ENCODE results near the gene LEAP2. TPM values are rescaled to one million over a fixed set of nuclear protein-coding genes. Genes with fewer than 3 reads are reported as not detected.

Gene LEAP2
- total RNA-seq, 2 donors from 2014 or later, result 0.32 to 1.4 TPM

DNA sequence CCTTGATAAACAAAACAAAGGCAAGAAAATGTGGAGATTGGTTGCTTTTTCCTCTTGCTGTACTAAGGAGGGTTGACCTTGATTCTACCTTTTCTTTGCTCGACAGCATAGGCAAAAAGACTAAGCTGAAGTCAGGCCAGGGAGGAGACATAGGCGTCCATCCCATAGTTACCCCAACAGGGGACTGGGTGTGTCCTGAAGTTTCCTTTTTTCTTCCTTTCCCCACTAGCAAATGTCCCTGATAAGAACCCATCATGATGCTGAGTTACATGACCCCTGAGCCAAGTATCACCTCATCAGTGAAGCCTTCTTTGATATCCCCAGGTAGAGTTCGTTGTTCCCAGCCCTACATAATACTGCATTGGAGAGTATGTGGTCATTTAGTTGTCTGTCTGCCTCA lies 33.2 kb upstream of the LEAP2 start:
- Histone ChIP-seq H3K9me3 (no peaks in the 10 kb centered on the region), H3K4me3 (no peak overlapping the region), H3K36me3 (no peaks in the 10 kb centered on the region), H3K27me3 (replicated peaks; ENCODE audit: insufficient read depth) (no peaks in the 10 kb centered on the region), H3K27ac (peak overlapping the region; percentile 91 to 98), H3K4me1 (replicated peaks) (peaks cover 9% of the 10 kb centered on the region)
- DNase-seq (ENCODE audit: low spot score), result no peak
- 47% methylated on average over 3 of the region's 3 CpGs for WGBS
- TF ChIP-seq POLR2A (IDR thresholded peaks at IDR 0.05), result no peak
- TF ChIP-seq, protein P1, sequence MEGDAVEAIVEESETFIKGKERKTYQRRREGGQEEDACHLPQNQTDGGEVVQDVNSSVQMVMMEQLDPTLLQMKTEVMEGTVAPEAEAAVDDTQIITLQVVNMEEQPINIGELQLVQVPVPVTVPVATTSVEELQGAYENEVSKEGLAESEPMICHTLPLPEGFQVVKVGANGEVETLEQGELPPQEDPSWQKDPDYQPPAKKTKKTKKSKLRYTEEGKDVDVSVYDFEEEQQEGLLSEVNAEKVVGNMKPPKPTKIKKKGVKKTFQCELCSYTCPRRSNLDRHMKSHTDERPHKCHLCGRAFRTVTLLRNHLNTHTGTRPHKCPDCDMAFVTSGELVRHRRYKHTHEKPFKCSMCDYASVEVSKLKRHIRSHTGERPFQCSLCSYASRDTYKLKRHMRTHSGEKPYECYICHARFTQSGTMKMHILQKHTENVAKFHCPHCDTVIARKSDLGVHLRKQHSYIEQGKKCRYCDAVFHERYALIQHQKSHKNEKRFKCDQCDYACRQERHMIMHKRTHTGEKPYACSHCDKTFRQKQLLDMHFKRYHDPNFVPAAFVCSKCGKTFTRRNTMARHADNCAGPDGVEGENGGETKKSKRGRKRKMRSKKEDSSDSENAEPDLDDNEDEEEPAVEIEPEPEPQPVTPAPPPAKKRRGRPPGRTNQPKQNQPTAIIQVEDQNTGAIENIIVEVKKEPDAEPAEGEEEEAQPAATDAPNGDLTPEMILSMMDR (IDR thresholded peaks at IDR 0.05), result no peak
- no peak for TF ChIP-seq POLR2AphosphoS5 (IDR thresholded peaks at IDR 0.05)
- intact Hi-C loops (cut with DNase I), result no loop called here

DNA sequence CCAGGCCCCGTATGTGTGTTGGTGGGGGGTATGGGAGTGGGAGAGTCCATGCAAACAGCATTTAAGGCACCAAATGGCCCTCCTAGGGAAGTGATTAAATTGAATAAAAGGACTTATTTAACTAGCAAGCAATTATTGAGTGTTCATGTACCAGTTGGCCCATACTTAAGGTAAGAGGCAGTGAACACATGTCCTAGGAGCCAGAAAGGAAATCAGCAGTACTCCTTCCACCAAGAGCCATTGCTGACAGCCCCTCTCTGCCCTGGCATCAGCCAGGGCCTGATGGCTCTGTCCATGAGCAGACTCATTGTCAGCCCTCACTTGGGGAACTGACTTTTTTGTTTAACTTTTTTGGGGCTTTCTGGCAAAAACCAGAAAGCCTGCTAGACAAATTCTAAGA lies 32.6 kb upstream of the LEAP2 start:
- Histone ChIP-seq H3K4me3 (no peak overlapping the region), H3K4me1 (replicated peaks) (peaks cover 9% of the 10 kb centered on the region), H3K27me3 (replicated peaks; ENCODE audit: insufficient read depth) (no peaks in the 10 kb centered on the region), H3K9me3 (no peaks in the 10 kb centered on the region), H3K27ac (peak overlapping the region; percentile 91 to 98), H3K36me3 (no peaks in the 10 kb centered on the region)
- intact Hi-C loops (cut with DNase I), result no loop called here
- no peak for DNase-seq (ENCODE audit: low spot score)
- WGBS, result 35% methylated on average over 1 of the region's 1 CpG
- TF ChIP-seq POLR2AphosphoS5 (IDR thresholded peaks at IDR 0.05), result no peak
- TF ChIP-seq, protein P1 (IDR thresholded peaks at IDR 0.05), result no peak
- no peak for TF ChIP-seq POLR2A (IDR thresholded peaks at IDR 0.05)

GRCh38 chr5:132841305-132841704 lies 32.2 kb upstream of the LEAP2 start:
- no peaks in the 10 kb centered on the region for H3K27me3 ChIP-seq (replicated peaks; ENCODE audit: insufficient read depth)
- intact Hi-C loops (cut with DNase I), result no loop called here
- H3K36me3 ChIP-seq, result no peaks in the 10 kb centered on the region
- peak overlapping the region; percentile 91 to 98 for H3K27ac ChIP-seq
- WGBS, result 76% methylated on average over 4 of the region's 4 CpGs
- no peak for DNase-seq (ENCODE audit: low spot score)
- peaks cover 9% of the 10 kb centered on the region for H3K4me1 ChIP-seq (replicated peaks)
- no peaks in the 10 kb centered on the region for H3K9me3 ChIP-seq
- TF ChIP-seq, protein P1 (IDR thresholded peaks at IDR 0.05), result no peak
- TF ChIP-seq POLR2A (IDR thresholded peaks at IDR 0.05), result no peak
- no peak for TF ChIP-seq POLR2AphosphoS5 (IDR thresholded peaks at IDR 0.05)
- H3K4me3 ChIP-seq, result no peak overlapping the region

GRCh38 chr5:132848270-132848669 lies 25.2 kb upstream of the LEAP2 start:
- TF ChIP-seq, protein P1 (IDR thresholded peaks at IDR 0.05), result no peak
- TF ChIP-seq POLR2AphosphoS5 (IDR thresholded peaks at IDR 0.05) (no peak), POLR2A (IDR thresholded peaks at IDR 0.05) (no peak)
- Histone ChIP-seq H3K4me1 (replicated peaks) (no peaks in the 10 kb centered on the region), H3K36me3 (no peaks in the 10 kb centered on the region), H3K9me3 (no peaks in the 10 kb centered on the region), H3K27ac (no peak overlapping the region), H3K27me3 (replicated peaks; ENCODE audit: insufficient read depth) (no peaks in the 10 kb centered on the region), H3K4me3 (no peak overlapping the region)
- intact Hi-C loops (cut with DNase I), result no loop called here
- DNase-seq (ENCODE audit: low spot score), result no peak
- WGBS, result 94% methylated on average over 8 of the region's 8 CpGs

DNA sequence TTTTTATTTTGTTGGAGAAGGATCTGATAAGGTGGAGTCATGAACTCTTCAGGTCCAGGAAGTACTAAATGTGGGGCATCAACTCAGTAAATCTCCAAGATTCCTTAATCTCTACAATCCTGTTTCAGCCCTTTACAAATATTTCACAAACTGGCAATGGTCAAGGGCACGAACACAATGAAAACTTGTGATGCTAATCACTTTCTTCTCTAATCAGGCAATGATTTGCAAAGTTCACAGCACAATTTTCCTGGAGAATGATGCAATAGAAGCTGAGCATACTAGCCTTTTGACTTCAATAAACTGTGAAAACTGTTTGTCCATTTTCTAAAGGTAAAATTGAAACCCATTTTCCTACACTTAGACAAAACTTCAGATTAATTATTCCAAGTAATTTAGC lies 24.1 kb upstream of the LEAP2 start:
- no peaks in the 10 kb centered on the region for H3K36me3 ChIP-seq
- DNase-seq (ENCODE audit: low spot score), result no peak
- intact Hi-C loops (cut with DNase I), result no loop called here
- no peak overlapping the region for H3K4me3 ChIP-seq
- H3K27me3 ChIP-seq (replicated peaks; ENCODE audit: insufficient read depth), result no peaks in the 10 kb centered on the region
- WGBS, result 18% methylated on average over 1 of the region's 1 CpG
- H3K27ac ChIP-seq, result no peak overlapping the region
- TF ChIP-seq POLR2A (IDR thresholded peaks at IDR 0.05) (no peak), POLR2AphosphoS5 (IDR thresholded peaks at IDR 0.05) (peak; percentile 6)
- TF ChIP-seq, protein P1 (IDR thresholded peaks at IDR 0.05), result no peak
- H3K9me3 ChIP-seq, result no peaks in the 10 kb centered on the region
- H3K4me1 ChIP-seq (replicated peaks), result no peaks in the 10 kb centered on the region

Measured in prostate gland (tissue), 2 donors.